Neural progenitor cell (in vitro differentiated cells): Measurements from ENCODE around the gene HYLS1. TPM values are rescaled to one million over a fixed set of nuclear protein-coding genes. Genes with fewer than 3 reads are reported as not detected.

ENCODE experiments used
- DNase-seq: peaks from one replicate; pipeline ENCODE4 v3.0.0-alpha.2; 2016; ENCODE audit warnings: low spot score
- H2AFZ ChIP-seq: fragments of 200-600 bp; sonication (generic); replicated peaks from 2 replicates; pipeline ENCODE4 v1.6.1; 2016; ENCODE audit warnings: antibody characterized with exemption
- H3F3A ChIP-seq: fragments of 200-600 bp; sonication (generic); 2 replicates; pipeline ENCODE4 v1.6.1; 2016; ENCODE audit warnings: antibody characterized with exemption, low read depth
- H3K27ac ChIP-seq: fragments of 200-600 bp; sonication (generic); 2 replicates; pipeline ENCODE4 v1.5.1; 2016; ENCODE audit warnings: mild to moderate bottlenecking
- H3K27me3 ChIP-seq: fragments of 200-600 bp; sonication (generic); 2 replicates; pipeline ENCODE4 v1.6.1; 2016; ENCODE audit warnings: mild to moderate bottlenecking, moderate library complexity
- H3K36me3 ChIP-seq: fragments of 200-600 bp; sonication (generic); 2 replicates; pipeline ENCODE4 v1.5.1; 2016
- H3K4me1 ChIP-seq: fragments of 200-600 bp; sonication (generic); 2 replicates; pipeline ENCODE4 v1.6.1; 2016; ENCODE audit warnings: mixed run types
- H3K4me2 ChIP-seq: fragments of 200-600 bp; sonication (generic); 2 replicates; pipeline ENCODE4 v1.6.1; 2016
- H3K4me3 ChIP-seq: fragments of 200-600 bp; sonication (generic); 2 replicates; pipeline ENCODE4 v1.5.1; 2016
- H3K79me2 ChIP-seq: fragments of 200-600 bp; sonication (generic); 2 replicates; pipeline ENCODE4 v1.6.1; 2016; ENCODE audit warnings: low read depth
- H3K9ac ChIP-seq: fragments of 200-600 bp; sonication (generic); 2 replicates; pipeline ENCODE4 v1.6.1; 2016
- H3K9me3 ChIP-seq: fragments of 200-600 bp; sonication (generic); 2 replicates; pipeline ENCODE4 v1.5.1; 2016; ENCODE audit warnings: low read depth
- H4K20me1 ChIP-seq: fragments of 200-600 bp; sonication (generic); 2 replicates; pipeline ENCODE4 v1.6.1; 2016; ENCODE audit warnings: low read depth
- H3K27ac Mint-ChIP-seq: 3 replicates; pipeline ENCODE4 v1.8.0; 2021; ENCODE audit warnings: mixed read lengths
- H3K27me3 Mint-ChIP-seq: 2 replicates; pipeline ENCODE4 v1.8.0; 2022; ENCODE audit warnings: low read depth, mild to moderate bottlenecking, inconsistent platforms, moderate library complexity, mixed read lengths; ENCODE audit not compliant: insufficient read depth
- H3K36me3 Mint-ChIP-seq: 3 replicates; pipeline ENCODE4 v1.8.0; 2021; ENCODE audit warnings: mixed read lengths
- H3K4me1 Mint-ChIP-seq: 3 replicates; pipeline ENCODE4 v1.8.0; 2021; ENCODE audit warnings: mixed read lengths
- H3K4me3 Mint-ChIP-seq: 3 replicates; pipeline ENCODE4 v1.8.0; 2021; ENCODE audit warnings: mild to moderate bottlenecking, moderate library complexity, mixed read lengths
- H3K9me3 Mint-ChIP-seq: 3 replicates; pipeline ENCODE4 v1.8.0; 2020; ENCODE audit warnings: mixed read lengths
- CTCF ChIP-seq: fragments of 200-600 bp; sonication (generic); IDR thresholded peaks from 2 replicates; pipeline ENCODE4 v1.5.1; 2017; ENCODE audit warnings: antibody characterized with exemption, mild to moderate bottlenecking
- EZH2 ChIP-seq: fragments of 200-600 bp; sonication (generic); IDR thresholded peaks from 2 replicates; pipeline ENCODE4 v1.6.1; 2017; ENCODE audit warnings: antibody characterized with exemption, mild to moderate bottlenecking, moderate library complexity
- EZH2phosphoT487 ChIP-seq: fragments of 200-600 bp; sonication (generic); IDR thresholded peaks from 2 replicates; pipeline ENCODE4 v1.6.1; 2017; ENCODE audit warnings: antibody characterized with exemption
- total RNA-seq: library from RNA; depleted of rRNA; stranded (reverse); fragments of >200 nt; gene quantifications from 2 replicates; pipeline ENCODE4 v1.2.3, GENCODE V29; 2015; ENCODE audit warnings: low replicate concordance

The HYLS1 gene
- total RNA-seq, 1 donor from 2014 or later: 8.9 TPM

DNA sequence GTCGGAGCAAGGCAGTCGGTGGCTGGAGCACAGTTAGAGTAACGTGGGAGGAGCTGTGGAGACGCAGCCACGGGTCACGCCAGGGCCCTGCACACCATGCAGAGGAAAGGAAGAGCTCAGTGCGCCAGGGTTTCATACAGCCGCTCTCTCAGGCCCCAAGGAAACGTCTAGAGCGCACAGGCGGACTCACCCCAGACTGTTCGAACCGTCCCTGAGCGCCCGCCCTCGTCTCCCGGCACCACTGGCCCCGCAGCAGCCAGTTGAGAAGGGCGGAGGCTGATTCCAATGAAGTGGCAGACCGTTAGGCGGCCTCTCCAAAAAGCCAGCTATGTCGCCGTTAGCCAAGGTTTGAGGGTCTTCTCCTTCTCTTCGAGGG, 483 bp upstream of the HYLS1 start:
- H4K20me1 ChIP-seq: no peaks in the 10 kb centered on the region
- H3K9ac ChIP-seq: no peak overlapping the region
- H3F3A ChIP-seq: peaks cover 15% of the 10 kb centered on the region
- Mint-ChIP-seq H3K36me3 (peaks cover 1% of the 10 kb centered on the region), H3K9me3 (peaks cover 10% of the 10 kb centered on the region), H3K27ac (no peak overlapping the region), H3K4me1 (peaks cover 5% of the 10 kb centered on the region), H3K4me3 (peak overlapping the region; percentile 83), H3K27me3 (peaks cover 9% of the 10 kb centered on the region)
- H2AFZ ChIP-seq: peak overlapping the region; percentile 90
- H3K4me2 ChIP-seq: no peak overlapping the region
- no peak for TF ChIP-seq EZH2
- no peak for TF ChIP-seq CTCF
- TF ChIP-seq EZH2phosphoT487: no peak
- no peak for DNase-seq
- no peaks in the 10 kb centered on the region for H3K27me3 ChIP-seq
- H3K4me1 ChIP-seq: no peaks in the 10 kb centered on the region
- H3K9me3 ChIP-seq: no peaks in the 10 kb centered on the region
- H3K79me2 ChIP-seq: peaks cover 32% of the 10 kb centered on the region
- H3K36me3 ChIP-seq: no peaks in the 10 kb centered on the region
- H3K27ac ChIP-seq: no peak overlapping the region
- H3K4me3 ChIP-seq: no peak overlapping the region

DNA sequence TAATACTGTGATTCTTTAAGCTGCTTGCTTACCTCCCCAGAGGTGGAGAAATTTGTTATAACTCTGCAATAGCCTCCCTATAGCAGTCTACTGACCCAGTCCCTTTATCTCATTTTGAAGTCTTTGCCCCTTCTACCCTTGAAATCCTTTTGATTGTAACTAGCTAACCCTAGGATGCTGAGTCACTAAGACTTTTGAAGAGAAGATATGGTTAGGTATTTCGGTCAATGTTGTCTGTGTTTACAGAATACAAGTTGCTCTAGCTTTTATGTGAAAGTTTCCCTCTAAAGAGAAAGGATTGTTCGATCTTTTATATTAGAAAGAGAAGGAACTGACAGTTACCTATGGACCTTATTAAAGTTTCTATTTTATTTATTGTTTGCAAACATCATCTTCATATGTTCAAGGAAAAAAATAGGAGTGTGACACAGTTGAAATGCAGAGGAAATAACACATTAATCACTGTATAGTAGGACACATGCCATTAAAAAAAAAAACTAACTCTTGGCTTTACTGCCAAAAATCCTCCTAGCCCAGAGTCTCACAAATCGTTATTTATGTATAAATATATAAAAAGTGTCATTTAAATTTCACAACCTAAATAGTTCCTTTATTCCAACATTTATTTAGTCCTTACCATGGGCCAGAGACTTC, 3.1 kb downstream of the HYLS1 start:
- TF ChIP-seq EZH2phosphoT487: no peak
- TF ChIP-seq EZH2: no peak
- no peak for TF ChIP-seq CTCF
- H3F3A ChIP-seq: peaks cover 24% of the 10 kb centered on the region
- H2AFZ ChIP-seq: no peak overlapping the region
- H4K20me1 ChIP-seq: peaks cover under 1% of the 10 kb centered on the region
- peak overlapping the region; percentile 42 for H3K4me2 ChIP-seq
- Mint-ChIP-seq H3K4me3 (no peak overlapping the region), H3K27me3 (peaks cover 9% of the 10 kb centered on the region), H3K36me3 (peaks cover 4% of the 10 kb centered on the region), H3K4me1 (peaks cover 5% of the 10 kb centered on the region), H3K27ac (no peak overlapping the region), H3K9me3 (peaks cover 9% of the 10 kb centered on the region)
- H3K9ac ChIP-seq: no peak overlapping the region
- no peaks in the 10 kb centered on the region for H3K4me1 ChIP-seq
- no peaks in the 10 kb centered on the region for H3K9me3 ChIP-seq
- H3K27me3 ChIP-seq: no peaks in the 10 kb centered on the region
- H3K4me3 ChIP-seq: no peak overlapping the region
- peaks cover 36% of the 10 kb centered on the region for H3K79me2 ChIP-seq
- H3K27ac ChIP-seq: no peak overlapping the region
- H3K36me3 ChIP-seq: no peaks in the 10 kb centered on the region
- no peak for DNase-seq

- H3K4me3 ChIP-seq: no peak overlapping the region
- no peak for DNase-seq
- Mint-ChIP-seq H3K9me3 (peaks cover 3% of the 10 kb centered on the region), H3K4me3 (no peak overlapping the region), H3K27me3 (peaks cover 10% of the 10 kb centered on the region), H3K36me3 (peaks cover 2% of the 10 kb centered on the region), H3K27ac (no peak overlapping the region), H3K4me1 (peaks cover 5% of the 10 kb centered on the region)
- no peaks in the 10 kb centered on the region for H3K27me3 ChIP-seq
- H4K20me1 ChIP-seq: peaks cover 14% of the 10 kb centered on the region
- no peak overlapping the region for H3K9ac ChIP-seq
- H3K4me1 ChIP-seq: no peaks in the 10 kb centered on the region
- no peaks in the 10 kb centered on the region for H3K9me3 ChIP-seq
- H3K79me2 ChIP-seq: peaks cover 49% of the 10 kb centered on the region
- no peak overlapping the region for H3K4me2 ChIP-seq
- no peaks in the 10 kb centered on the region for H3K36me3 ChIP-seq
- H3F3A ChIP-seq: peaks cover 22% of the 10 kb centered on the region
- no peak overlapping the region for H3K27ac ChIP-seq
- no peak overlapping the region for H2AFZ ChIP-seq
- TF ChIP-seq CTCF (no peak), EZH2phosphoT487 (no peak), EZH2 (no peak)
Observed at GRCh38 chr11:125892071-125892470, 4.6 kb downstream of the HYLS1 start.
